HG03064 (cell line): ENCODE measurements around the gene OR2G2.

Experiments
- ATAC-seq: cut with Tn5 transposase; IDR thresholded peaks from one replicate; pipeline ENCODE4 v1.9.1; 2021; ENCODE audit warnings: low read depth; ENCODE audit not compliant: unreplicated experiment

The OR2G2 gene, protein sequence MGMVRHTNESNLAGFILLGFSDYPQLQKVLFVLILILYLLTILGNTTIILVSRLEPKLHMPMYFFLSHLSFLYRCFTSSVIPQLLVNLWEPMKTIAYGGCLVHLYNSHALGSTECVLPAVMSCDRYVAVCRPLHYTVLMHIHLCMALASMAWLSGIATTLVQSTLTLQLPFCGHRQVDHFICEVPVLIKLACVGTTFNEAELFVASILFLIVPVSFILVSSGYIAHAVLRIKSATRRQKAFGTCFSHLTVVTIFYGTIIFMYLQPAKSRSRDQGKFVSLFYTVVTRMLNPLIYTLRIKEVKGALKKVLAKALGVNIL

DNA sequence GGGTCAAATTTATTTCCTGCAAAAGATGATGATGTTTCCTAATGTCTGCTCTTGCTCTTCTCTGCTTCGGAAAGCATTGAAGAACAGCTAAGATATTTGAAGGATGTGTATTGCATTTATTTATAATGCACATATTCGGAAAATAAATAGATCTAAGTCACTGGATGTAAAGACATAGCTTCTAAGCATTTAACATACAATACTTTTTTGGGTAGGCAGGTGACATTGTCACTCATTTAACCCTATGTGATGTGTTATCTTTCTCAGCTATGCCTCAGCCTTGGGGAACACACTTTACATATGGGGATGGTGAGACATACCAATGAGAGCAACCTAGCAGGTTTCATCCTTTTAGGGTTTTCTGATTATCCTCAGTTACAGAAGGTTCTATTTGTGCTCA lies at the start of gene OR2G2:
OR2G2 (plus strand) TSS at position 301 of the 400 bp plus-strand sequence; CDS start at position 301, 0 bp downstream.
- ATAC-seq: no peak

DNA sequence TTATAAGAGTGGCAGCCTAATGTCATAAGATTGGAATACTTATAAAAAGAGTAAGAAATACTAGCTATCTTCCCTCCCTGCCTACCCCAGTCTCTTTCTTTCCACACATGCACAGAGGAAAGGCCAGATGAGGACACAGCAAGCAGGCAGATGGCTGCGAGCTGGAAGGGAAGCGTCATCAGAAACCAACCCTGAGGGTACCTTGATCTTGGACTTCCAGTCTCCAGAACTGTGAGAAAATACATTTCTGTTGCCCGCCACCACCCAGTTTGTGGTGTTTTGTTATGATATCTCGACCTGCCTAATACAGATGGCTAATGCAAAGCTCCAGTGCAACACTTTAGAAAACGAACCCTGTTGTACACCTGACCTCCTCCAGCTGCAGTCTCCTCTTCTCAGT lies 49.6 kb upstream of the OR2G2 start:
- no peak for ATAC-seq

DNA sequence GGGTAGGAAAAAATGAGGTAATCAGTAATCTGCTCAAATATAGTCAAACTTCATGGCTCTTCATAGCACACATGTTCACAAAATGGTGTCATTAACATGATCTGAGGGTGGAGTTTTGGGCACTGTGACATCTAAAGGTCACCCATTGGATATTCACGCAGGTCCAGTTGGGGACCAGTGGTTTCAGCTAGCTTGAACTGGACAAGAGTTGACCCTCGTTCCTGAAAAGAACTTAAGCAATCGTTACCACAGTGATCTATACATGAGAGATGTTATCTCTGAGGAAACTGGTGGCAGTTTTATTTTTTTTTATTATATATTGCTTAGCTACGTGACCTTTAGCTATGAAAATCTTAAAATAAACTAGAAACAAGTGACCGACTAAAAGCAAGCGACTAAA lies 48.9 kb upstream of the OR2G2 start:
- no peak for ATAC-seq

DNA sequence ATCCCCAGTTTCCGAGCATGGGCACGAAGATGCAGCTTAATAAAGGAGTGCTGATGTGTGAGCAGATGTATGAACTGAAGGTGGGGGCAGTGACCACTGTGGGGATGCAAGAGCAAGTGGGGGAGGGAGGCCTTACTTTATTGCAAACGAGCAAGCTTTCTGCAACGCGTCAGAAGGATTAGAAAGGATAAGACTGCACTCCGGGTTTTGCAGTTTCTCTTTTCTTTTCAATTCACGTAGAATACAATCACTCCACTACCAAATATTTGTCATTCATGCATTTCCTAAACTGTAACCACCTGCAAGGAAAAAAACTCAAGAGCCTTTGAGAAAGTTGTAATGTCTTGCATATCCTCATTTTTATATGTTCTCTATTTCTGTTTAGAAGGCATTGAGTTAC lies 47.6 kb upstream of the OR2G2 start:
- ATAC-seq: no peak

DNA sequence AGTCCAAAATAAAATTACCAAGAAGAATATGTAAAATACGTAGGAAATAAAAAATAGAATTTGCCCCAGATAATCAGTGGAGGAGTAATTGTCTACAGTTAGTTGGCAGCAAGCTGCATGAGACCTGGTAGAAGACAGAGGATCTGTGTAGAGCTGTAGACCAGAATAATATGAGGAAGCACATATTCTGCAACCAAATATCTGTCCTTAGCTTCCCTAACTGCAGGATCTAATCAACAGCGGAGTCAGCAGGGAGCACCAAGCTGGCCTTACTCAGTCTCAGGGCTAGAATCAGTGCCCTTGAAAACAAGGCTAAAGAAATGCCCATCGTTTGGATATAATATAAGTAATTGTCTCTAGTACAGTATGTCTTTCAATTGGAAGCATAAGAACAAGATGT lies 45.3 kb upstream of the OR2G2 start:
- ATAC-seq: no peak

DNA sequence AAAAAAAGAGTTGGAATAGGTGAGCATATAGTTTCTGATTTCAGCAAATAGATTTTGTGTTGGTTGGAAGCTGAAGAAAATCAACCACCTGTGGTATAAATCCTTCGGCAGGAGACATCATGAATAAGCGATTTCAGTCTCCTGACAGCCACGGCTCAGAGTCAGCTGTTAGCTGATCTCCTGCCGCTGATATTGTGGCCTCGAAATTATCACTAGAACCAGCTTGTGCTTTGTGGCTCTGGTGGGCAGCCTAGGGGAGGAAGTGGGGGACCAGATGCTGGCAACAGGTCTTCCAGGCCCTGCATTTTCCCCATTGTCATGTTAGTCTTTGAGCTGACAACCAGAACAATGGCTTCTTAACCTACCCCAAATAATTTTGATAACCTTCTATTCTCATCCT lies 40.1 kb upstream of the OR2G2 start:
- ATAC-seq: no peak

DNA sequence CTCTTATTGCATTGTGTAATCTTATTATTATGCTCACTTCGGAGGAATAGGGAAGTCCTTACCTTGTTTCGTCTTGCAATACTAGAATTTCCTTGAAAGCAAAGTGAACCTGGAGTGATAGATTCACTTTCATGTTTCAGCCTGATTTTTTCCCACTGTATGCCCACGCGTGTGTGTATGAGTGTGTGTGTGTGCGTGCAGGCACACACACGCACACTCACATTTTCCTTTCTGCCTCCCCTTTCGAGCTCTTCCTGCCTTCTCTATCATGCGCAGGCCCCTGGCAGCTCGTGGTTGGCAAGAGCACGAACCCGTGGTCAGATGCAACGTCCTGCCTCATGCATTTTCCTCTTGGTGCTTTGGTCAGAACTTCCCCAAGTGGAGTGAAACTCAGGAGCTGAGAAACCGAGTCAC lies 39.4 kb upstream of the OR2G2 start, which contains the start of gene GCSAML:
GCSAML (plus strand) TSS at position 366 of the 414 bp plus-strand sequence. CDS start 58 bp downstream, outside the sequence.
- no peak for ATAC-seq

DNA sequence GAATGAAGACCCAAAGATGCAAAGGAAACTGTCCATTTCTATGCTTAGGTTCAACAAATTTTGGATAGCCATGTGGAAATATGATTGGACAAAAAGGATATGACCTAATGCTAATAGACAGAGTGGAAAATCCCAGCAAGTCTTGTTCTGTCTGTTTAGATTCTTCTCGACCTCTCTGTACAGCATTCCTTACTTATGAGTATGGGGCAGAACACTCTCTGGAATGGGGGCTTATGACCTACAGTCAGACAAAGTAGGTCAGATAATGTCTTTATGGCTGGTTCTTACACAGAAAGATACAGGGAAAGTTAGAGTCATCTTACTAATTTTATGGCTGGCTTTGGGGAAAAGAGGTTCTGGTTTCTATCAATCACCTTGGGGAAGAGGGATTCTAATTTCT lies 36.4 kb upstream of the OR2G2 start:
- no peak for ATAC-seq

DNA sequence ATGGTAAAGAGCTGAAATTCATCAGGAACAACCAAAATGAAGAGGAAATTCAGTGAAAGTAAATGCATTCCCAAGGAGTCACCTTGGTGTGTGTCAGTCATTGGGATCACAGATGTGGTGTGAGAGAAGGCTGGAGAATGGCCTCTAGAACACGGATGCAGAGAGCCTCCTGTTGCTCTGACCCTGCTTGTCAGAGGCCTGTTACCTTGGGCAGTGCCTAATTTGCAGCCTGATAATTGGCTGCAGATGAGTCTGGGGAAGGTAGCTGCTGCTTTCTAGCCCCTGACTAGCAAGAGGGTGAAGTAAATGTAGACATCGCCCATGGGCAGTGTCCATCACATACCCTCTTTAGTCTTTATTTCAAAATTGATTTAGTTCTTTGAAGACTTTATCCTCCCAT lies 35.9 kb upstream of the OR2G2 start:
- no peak for ATAC-seq

DNA sequence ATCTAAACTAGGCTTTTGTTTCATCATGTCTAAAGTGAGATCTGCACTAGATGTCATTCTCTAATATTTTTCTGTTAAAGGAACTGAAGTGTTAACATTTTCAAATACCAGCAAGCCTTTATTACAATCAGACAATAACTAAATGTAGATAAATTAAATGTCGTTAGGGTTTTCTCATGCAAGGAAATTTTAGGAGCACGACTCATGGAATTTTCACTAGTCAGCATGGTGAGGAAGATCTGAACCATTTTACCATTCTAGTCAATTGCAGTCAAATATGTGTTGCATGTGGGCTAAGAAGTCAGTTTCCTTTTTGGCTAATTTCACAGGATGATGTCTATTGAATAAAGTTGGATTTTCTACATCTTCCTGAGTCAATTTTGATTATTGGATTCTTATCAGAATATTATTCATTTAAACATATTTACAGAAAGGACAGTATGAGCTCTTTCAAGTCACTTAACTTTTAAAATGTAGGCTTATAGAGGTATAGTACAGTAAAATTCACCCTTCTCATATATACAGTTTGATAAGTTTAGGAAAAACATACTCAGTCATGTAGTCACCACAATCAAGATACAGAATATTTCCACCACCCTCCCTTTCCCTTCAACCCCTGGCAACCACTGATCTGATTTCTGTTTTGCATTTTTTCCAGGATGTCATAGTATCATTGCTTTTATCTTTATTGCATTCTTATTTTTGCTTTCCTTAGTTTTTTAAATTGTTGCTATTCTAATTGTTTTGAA lies 30.1 kb upstream of the OR2G2 start:
- ATAC-seq: no peak

DNA sequence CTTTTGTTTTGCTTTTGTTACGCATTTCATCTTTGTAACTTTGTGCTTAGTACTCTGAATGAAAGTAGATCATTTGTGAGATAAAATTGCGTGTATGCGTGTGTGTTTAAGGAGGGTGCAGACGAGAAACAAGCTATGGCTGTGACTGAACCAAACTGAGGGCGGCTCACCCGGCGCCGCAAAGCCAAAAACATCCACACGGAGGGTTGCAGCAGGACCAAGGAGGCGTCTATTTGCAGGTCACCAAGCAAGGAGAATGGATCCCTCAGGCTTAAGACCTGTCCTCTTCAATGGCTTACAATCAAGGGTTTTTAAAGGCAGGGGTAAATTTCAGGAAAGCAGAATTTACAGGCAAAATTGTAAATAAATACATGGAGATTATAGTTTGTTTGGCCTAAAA lies 26.4 kb upstream of the OR2G2 start:
- ATAC-seq: no peak

DNA sequence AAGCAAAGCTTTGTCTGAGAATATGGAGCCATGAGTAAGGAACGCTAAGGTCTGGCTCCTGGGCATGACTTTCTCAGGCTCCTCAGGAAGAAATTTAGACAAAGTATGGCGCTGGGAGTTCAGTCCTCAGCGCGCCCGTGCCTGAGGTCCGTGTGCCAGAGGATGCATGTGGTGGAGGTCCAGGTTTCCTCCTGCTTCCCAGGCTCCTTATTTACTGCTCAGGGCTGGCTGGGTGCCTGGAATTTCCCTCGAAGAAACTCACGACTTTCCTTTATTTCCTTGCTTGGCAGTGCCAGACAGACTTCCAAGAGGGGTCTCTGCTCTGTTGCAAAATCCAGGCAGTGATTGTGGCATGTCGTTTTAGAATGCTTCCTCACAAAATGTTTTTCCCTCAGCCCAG lies 26.0 kb upstream of the OR2G2 start:
- no peak for ATAC-seq

DNA sequence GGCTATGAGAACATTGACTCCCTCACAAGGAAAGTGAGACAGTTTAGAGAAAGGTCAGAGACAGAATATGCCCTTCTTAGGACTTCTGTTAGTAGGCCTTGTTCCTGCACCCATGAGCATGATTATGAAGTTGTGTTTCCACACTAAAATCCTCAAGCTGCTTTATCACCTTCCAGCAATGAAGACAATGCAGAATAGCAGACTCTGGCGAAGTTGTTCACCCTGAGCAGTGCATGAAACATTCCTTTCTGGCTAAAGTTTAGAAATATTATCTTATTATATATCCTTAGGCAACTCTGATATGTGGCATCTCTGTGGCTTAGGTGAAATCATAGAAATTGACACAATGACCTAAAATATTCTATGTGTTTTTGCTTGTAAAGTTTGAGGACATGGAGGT lies 13.9 kb upstream of the OR2G2 start:
- ATAC-seq: no peak

DNA sequence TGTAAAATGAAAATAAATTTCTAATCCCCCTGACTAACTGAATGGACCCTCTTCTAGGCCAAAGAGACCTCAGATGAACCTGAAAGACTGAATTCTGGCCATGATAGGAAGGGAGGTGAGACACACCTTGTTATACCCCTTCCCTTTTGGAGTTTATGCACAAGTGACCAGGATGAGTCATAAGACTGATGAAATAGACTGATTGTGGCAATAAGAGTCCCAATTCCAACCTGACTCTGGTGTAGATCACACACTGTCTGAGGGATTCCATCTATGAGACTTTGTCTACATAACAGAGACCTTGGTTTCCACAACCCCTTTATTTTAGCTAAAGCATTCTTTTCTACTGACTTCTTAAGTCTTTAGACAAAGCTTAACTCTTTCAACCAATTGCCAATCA lies 13.5 kb upstream of the OR2G2 start:
- ATAC-seq: no peak

DNA sequence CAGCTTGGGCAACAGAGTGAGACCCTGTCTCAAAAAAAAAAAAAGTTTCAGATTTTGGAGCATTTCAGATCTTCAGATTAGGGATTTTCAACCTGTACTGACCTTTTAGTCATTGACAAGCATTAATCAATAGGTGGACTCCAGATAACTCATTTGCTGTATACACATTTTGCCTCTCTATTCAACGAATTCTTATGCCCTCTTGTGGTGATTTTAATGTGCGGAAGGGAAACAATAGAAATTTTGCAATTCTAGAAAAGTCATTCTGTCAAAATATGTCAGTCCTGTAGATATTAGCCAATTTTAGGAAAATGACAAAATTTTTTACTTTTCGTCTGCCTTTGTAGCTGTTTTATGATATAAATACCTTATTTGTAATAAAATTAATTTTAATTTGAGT lies 11.6 kb upstream of the OR2G2 start:
- ATAC-seq: no peak

DNA sequence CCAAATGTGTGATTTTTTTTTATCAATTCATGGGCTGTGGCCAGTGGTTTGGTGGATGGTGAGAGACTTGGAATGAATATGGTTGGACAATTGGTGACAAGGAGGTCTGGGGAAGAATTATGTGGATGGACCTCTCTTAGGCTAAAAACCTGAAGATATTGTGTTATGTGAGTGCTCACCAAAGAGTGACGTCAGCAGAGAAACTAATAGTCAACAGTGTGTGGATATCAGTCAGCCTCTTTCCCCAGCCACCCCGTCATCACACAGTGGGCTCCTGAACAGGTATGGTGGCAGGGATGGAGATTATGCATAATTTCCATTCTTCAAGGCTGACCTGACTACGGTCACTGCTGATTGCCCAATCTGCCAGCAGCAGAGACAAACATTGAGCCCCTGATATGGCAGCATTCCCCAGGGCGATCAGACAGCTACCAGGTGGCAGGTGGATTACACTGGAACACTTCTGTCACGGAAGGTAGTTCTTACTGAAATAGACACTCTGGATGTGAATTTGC lies 9.2 kb upstream of the OR2G2 start:
- no peak for ATAC-seq

DNA sequence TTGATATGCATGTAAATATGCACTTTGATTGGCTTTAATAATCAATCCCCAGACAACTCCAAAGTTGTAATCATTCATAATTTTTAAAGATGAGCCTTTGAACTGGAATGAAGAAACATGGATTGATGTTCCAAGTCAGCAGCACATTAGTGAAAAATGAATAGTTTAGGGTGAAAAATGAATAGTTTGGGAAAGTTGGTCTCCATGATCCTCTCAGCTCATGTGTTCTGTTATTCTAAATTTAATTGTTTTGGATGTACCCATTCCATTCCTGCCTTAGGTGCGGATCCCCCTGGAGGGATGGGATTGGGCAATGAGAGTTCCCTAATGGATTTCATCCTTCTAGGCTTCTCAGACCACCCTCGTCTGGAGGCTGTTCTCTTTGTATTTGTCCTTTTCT lies 17.1 kb downstream of the OR2G2 start, which contains the start of gene OR2G3:
OR2G3 (plus strand) TSS at position 301 of the 400 bp plus-strand sequence; CDS start at position 301, 0 bp downstream.
- no peak for ATAC-seq

DNA sequence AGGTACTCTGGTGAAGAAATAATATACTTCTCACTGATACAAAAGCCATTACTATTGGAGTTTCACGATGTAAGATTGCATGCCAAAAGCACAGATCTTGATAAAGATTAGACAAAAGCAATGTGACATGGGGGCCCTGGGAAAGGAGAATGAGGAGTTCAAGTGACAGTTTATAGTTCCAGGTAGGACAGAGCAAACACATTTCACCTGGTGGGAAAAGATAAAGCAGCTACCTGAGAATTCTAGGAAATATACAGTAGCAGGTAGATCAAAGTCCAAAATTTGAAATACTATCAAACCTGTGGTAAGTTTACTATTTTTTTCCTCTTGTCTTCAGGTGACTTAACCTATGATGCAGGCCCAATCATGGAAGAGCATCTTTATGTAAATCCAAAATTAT lies 25.2 kb downstream of the OR2G2 start:
- ATAC-seq: no peak

DNA sequence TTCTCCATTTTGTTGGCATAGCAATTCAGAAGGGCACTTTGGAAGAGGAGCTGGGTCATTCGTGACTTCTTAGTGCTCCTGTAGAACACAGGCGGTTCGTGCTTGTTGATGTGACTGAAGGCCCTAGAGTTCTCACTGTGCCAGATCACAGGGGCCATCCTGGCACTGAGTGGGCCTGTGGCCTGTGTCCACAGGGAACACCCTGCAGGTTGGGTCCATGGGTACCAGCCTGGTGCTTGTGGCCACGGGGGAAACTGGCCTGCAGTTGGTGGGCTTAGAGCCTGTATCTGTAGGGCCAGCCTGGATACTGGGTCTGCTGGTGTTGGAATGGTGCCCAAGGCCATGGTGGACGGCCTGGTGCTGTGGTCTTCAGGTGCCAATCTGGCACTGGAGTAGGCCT lies 26.5 kb downstream of the OR2G2 start:
- ATAC-seq: no peak

DNA sequence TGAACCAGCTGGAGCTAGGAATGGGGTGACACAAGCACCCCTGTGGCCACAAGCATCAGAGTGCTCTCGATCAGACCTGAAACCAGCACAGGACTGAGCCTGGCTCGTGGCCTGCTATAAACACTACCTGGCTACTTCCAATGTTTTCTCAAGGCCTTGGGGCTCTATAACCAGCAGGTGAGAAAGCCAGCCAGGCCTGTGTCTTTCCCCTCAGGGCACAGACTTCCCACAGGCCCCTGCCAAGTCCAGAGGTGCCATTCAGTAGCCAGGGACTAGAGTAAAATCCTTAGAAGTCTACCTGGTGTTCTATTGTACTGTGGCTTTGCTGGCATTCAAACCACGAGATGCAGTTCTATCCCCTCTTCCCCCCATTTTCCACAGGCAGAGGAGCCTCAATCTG lies 39.8 kb downstream of the OR2G2 start:
- no peak for ATAC-seq

DNA sequence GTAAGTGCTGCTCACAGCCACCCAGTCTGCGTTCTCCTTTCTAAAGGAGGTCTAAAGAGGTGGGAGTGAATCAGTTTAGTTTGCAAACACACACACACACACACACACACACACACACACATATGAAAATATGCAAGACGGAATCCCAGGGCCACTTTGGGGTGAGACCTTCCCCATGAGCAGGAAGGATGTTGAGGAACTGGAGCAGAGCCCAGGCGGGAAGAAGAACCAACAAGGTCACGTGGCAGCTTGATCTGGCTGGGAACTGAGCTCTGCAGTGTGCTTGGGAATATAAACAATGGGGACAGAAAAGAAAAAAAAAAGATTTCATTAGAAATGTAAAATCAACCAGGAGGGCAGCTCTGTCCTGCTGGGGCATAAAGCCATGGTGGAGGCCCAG lies 49.9 kb downstream of the OR2G2 start:
- no peak for ATAC-seq

DNA sequence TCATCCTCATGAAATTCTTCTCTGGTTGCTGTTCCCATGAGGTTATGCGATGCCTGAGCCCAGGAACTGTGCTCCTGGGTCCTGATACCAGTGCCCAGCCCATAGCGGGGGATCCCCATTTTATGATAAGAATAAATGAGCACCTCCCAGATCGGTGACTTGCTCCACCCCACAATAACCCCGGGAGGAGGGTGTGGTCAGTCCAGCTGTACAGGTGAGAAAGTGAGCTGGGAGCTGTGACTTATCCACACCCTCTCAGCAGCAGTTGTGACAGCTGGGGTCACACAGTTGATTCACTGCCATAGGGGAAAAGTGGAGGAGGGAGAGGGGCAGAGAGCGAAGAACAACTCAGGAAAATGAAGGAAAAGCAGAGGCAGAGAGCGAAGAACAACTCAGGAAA lies 50.6 kb downstream of the OR2G2 start:
- no peak for ATAC-seq
